Endothelial cell of umbilical vein (primary cell): ENCODE data around the gene VSTM2A. TPM values are rescaled to one million over a fixed set of nuclear protein-coding genes. Genes with fewer than 3 reads are reported as not detected.

Experiments
- BruUV-seq: library from RNA; stranded (reverse); fragments of 400-500 nt; replicated peaks from 2 replicates; lab custom pipeline; 2021; lab: Mats Ljungman, UMichigan
- CTCF ChIA-PET: fragments of 300-600, 350-600 bp; sonication (Branson Sonifier 250); formaldehyde crosslinking; loops from one replicate; lab custom pipeline; 2021; ENCODE audit warnings: antibody characterized with exemption, inconsistent platforms; lab: Charles Lee
- POLR2A ChIA-PET: fragments of 300-600, 350-600 bp; sonication (Branson Sonifier 250); formaldehyde crosslinking; loops from one replicate; lab custom pipeline; 2021; ENCODE audit warnings: antibody characterized with exemption, inconsistent platforms; lab: Charles Lee
- DNase-seq: peaks from one replicate; pipeline ENCODE4 v3.0.0-alpha.2; 2011; ENCODE audit warnings: low read depth, low spot score
- FAIRE-seq: peaks from 2 replicates; lab custom pipeline; 2011; peaks lifted over from hg19 to GRCh38; lab: Jason Lieb, UNC
- H2AFZ ChIP-seq: 2 replicates; pipeline ENCODE4 v1.6.0; 2012; ENCODE audit warnings: low read depth, low read length, control low read depth, inconsistent platforms
- H3K27ac ChIP-seq: 2 replicates; pipeline ENCODE4 v1.5.1; 2011; ENCODE audit warnings: low read depth, mild to moderate bottlenecking, control low read depth, low read length, moderate library complexity; ENCODE audit not compliant: insufficient read depth
- H3K27me3 ChIP-seq, 2 experiments: 2 replicates each; pipeline versions ENCODE4 v1.6.0 to v1.6.1; 2011; ENCODE audit warnings: low read length in 2 of 2, mixed read lengths in 1 of 2; ENCODE audit not compliant: control insufficient read depth in 2 of 2, insufficient read depth in 2 of 2
- H3K36me3 ChIP-seq, 2 experiments: 2 replicates in 1 of 2; 3 replicates in 1 of 2; pipeline ENCODE4 v1.5.1; 2011; ENCODE audit warnings: low read length in 2 of 2, mild to moderate bottlenecking in 1 of 2, moderate library complexity in 1 of 2; ENCODE audit not compliant: control insufficient read depth in 2 of 2, insufficient read depth in 2 of 2; ENCODE audit errors: extremely low read depth in 1 of 2
- H3K4me1 ChIP-seq: 3 replicates; pipeline ENCODE4 v1.5.1; 2011; ENCODE audit warnings: mild to moderate bottlenecking, low read length; ENCODE audit not compliant: control insufficient read depth, insufficient read depth; ENCODE audit errors: extremely low read depth
- H3K4me2 ChIP-seq: 2 replicates; pipeline ENCODE4 v1.6.1; 2011; ENCODE audit warnings: low read length, control low read depth, mixed read lengths; ENCODE audit not compliant: insufficient read depth
- H3K4me3 ChIP-seq, 3 experiments: fragments of 200-600 bp in 1 of 3; sonication (generic), shearing (Covaris generic) in 1 of 3; replicated peaks in 1 of 3; 2 replicates each; pipeline ENCODE4 v1.5.1; 2011 to 2016; ENCODE audit warnings: control low read depth in 3 of 3, low read length in 3 of 3, mild to moderate bottlenecking in 2 of 3, inconsistent platforms in 1 of 3, low read depth in 1 of 3, moderate library complexity in 1 of 3; ENCODE audit not compliant: insufficient read depth in 1 of 3
- H3K79me2 ChIP-seq: 2 replicates; pipeline ENCODE4 v1.6.0; 2012; ENCODE audit warnings: low read length, inconsistent platforms; ENCODE audit not compliant: control insufficient read depth, insufficient read depth
- H3K9ac ChIP-seq: replicated peaks from 2 replicates; pipeline ENCODE3; 2011; ENCODE audit warnings: low read length, control low read depth; ENCODE audit not compliant: insufficient read depth; ENCODE audit errors: extremely low read depth
- H3K9me1 ChIP-seq: replicated peaks from 3 replicates; pipeline ENCODE4 v1.6.0; 2011; ENCODE audit warnings: mild to moderate bottlenecking, low read length; ENCODE audit not compliant: control insufficient read depth, insufficient read depth; ENCODE audit errors: extremely low read depth
- H3K9me3 ChIP-seq: replicated peaks from 2 replicates; pipeline ENCODE4 v1.5.1; 2012; ENCODE audit warnings: low read length, inconsistent platforms; ENCODE audit not compliant: control insufficient read depth, insufficient read depth
- H4K20me1 ChIP-seq: replicated peaks from 2 replicates; pipeline ENCODE3; 2011; ENCODE audit warnings: mild to moderate bottlenecking, low read length; ENCODE audit not compliant: control insufficient read depth, insufficient read depth; ENCODE audit errors: extremely low read depth
- EZH2 ChIP-seq: IDR thresholded peaks from 2 replicates; pipeline ENCODE4 v1.6.1; 2012; ENCODE audit warnings: borderline replicate concordance, low read depth, mild to moderate bottlenecking, moderate library complexity, low read length, inconsistent platforms; ENCODE audit not compliant: severe bottlenecking
- FOS ChIP-seq: IDR thresholded peaks from 2 replicates; pipeline ENCODE4 v1.6.1; 2011; ENCODE audit warnings: mild to moderate bottlenecking, low read length, moderate library complexity, borderline replicate concordance; ENCODE audit not compliant: insufficient read depth
- GATA2 ChIP-seq: IDR thresholded peaks from 2 replicates; pipeline ENCODE4 v1.7.0; 2011; ENCODE audit warnings: low read depth, mild to moderate bottlenecking, moderate library complexity, mixed read lengths, low read length; ENCODE audit not compliant: insufficient read length, insufficient read depth
- JUN ChIP-seq: IDR thresholded peaks from 2 replicates; pipeline ENCODE4 v1.6.1; 2011; ENCODE audit warnings: borderline replicate concordance, low read depth; ENCODE audit not compliant: insufficient read length, insufficient read depth
- MYC ChIP-seq: IDR thresholded peaks from one replicate; pipeline ENCODE4 v1.6.1; 2011; ENCODE audit warnings: mild to moderate bottlenecking, low read depth, low read length
- POLR2A ChIP-seq: IDR thresholded peaks from 2 replicates; pipeline ENCODE4 v1.6.1; 2012; ENCODE audit warnings: low read depth, mild to moderate bottlenecking, control low read depth, low read length
- POLR2AphosphoS5 ChIP-seq: IDR thresholded peaks from 2 replicates; pipeline ENCODE4 v1.6.1; 2012; ENCODE audit warnings: low read depth, mild to moderate bottlenecking, control low read depth, low read length, moderate library complexity; ENCODE audit not compliant: insufficient read depth
- dilution Hi-C: fragments of 300-500 bp; cut with MboI; formaldehyde crosslinking; loops from one replicate; pipeline ENCODE4 v1.15.0; 2019; ENCODE audit warnings: low sequenced_read_pairs; ENCODE audit not compliant: extremely low pct_ligation_motif_present
- intact Hi-C: fragments of 100-400 bp; cut with micrococcal nuclease; formaldehyde crosslinking; loops from one replicate; pipeline ENCODE4 v1.10.0; 2022
- polyA plus RNA-seq, 4 experiments: library from polyadenylated mRNA; depleted of rRNA in 3 of 4; stranded (reverse) in 3 of 4; unstranded in 1 of 4; fragments of >200 nt; gene quantifications; 2 replicates each; pipeline versions ENCODE4 v1.2.1 to v1.2.3, GENCODE V29; 2011 to 2012; ENCODE audit warnings: missing spikeins in 1 of 4
- total RNA-seq: library from RNA; stranded (reverse); gene quantifications from 2 replicates; pipeline ENCODE4 v1.2.3, GENCODE V29; 2021
- TF ChIP-seq, protein P1 (sequence below), 2 donors: IDR thresholded peaks; 1 replicate in 1 of 2; 2 replicates in 1 of 2; pipeline ENCODE4 v1.5.1; 2011; ENCODE audit warnings: low read length in 2 of 2, mild to moderate bottlenecking in 2 of 2, moderate library complexity in 2 of 2, control low read depth in 1 of 2, inconsistent platforms in 1 of 2, low read depth in 1 of 2; ENCODE audit not compliant: insufficient read depth in 1 of 2; ENCODE audit errors: extremely low read depth in 1 of 2
- TF ChIP-seq, protein P2 (sequence below): IDR thresholded peaks from 2 replicates; pipeline ENCODE4 v1.6.1; 2011; ENCODE audit not compliant: insufficient read depth, insufficient read length

Gene VSTM2A
- total and polyA plus RNA-seq, 2 donors (not counting 3 experiments of a cell fraction or from before 2014, with no cell fraction given): not detected

DNA sequence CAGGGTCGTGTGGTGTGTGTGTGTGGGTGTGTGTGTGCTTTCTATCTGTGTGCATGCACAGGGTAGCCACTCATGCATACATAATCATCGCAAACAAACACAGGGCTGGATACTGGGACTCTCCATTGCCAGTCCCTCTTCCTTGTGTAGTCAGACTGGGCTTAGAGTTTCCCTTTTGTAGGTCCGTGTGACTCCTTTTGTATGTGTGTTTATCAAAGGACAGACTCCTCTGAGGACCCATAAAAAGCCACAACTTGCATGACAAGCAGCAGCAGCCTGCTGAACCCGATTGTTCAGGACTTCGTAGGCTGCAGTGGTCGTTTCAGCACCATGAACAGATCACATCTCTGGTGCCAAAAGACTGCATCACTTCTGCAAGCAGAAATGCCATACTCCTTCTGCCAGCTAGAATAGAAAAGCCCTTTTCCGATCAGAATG, 895 bp downstream of the VSTM2A start:
- H4K20me1 ChIP-seq: no peaks in the 10 kb centered on the region
- no peak overlapping the region for H2AFZ ChIP-seq
- no peaks in the 10 kb centered on the region for H3K36me3 ChIP-seq
- peaks cover 20 to 52% of the 10 kb centered on the region in 2 experiments for H3K27me3 ChIP-seq
- no peak overlapping the region for H3K4me2 ChIP-seq
- BruUV-seq: no TSS peak
- H3K9me1 ChIP-seq: no peaks in the 10 kb centered on the region
- peak; percentile 14 for DNase-seq
- H3K9me3 ChIP-seq: no peaks in the 10 kb centered on the region
- H3K79me2 ChIP-seq: no peaks in the 10 kb centered on the region
- ChIA-PET CTCF (no interaction called here), POLR2A (no interaction called here)
- no peak overlapping the region for H3K9ac ChIP-seq
- no peak for FAIRE-seq
- dilution Hi-C loops (no loop called here), intact Hi-C loops (no loop called here)
- no peak overlapping the region for H3K27ac ChIP-seq
- no peak for TF ChIP-seq EZH2
- TF ChIP-seq POLR2A: no peak
- TF ChIP-seq MYC: no peak
- TF ChIP-seq, protein P1, sequence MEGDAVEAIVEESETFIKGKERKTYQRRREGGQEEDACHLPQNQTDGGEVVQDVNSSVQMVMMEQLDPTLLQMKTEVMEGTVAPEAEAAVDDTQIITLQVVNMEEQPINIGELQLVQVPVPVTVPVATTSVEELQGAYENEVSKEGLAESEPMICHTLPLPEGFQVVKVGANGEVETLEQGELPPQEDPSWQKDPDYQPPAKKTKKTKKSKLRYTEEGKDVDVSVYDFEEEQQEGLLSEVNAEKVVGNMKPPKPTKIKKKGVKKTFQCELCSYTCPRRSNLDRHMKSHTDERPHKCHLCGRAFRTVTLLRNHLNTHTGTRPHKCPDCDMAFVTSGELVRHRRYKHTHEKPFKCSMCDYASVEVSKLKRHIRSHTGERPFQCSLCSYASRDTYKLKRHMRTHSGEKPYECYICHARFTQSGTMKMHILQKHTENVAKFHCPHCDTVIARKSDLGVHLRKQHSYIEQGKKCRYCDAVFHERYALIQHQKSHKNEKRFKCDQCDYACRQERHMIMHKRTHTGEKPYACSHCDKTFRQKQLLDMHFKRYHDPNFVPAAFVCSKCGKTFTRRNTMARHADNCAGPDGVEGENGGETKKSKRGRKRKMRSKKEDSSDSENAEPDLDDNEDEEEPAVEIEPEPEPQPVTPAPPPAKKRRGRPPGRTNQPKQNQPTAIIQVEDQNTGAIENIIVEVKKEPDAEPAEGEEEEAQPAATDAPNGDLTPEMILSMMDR (IDR thresholded peaks at IDR 0.05; ENCODE audit: extremely low read depth in 1 of 2, insufficient read depth in 1 of 2, low read depth in 1 of 2, low read length in 2 of 2): no peak
- TF ChIP-seq, protein P2, sequence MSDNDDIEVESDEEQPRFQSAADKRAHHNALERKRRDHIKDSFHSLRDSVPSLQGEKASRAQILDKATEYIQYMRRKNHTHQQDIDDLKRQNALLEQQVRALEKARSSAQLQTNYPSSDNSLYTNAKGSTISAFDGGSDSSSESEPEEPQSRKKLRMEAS: no peak
- TF ChIP-seq POLR2AphosphoS5: no peak
- no peak for TF ChIP-seq GATA2
- TF ChIP-seq FOS: no peak
- TF ChIP-seq JUN: no peak
- no peak overlapping the region for H3K4me3 ChIP-seq
- H3K4me1 ChIP-seq: no peaks in the 10 kb centered on the region
